Rectal smooth muscle tissue (tissue), 1 donor: ENCODE results near the gene NEK4.

Experiments
- H3K27ac ChIP-seq: one replicate; pipeline ENCODE4 v1.7.0; 2013; ENCODE audit warnings: low read depth, low read length, inconsistent platforms
- H3K27me3 ChIP-seq: one replicate; pipeline ENCODE4 v1.7.0; 2013; ENCODE audit warnings: low read length; ENCODE audit not compliant: control insufficient read depth, insufficient read depth
- H3K36me3 ChIP-seq: one replicate; pipeline ENCODE4 v1.7.0; 2013; ENCODE audit warnings: low read length; ENCODE audit not compliant: control insufficient read depth, insufficient read depth
- H3K4me1 ChIP-seq: one replicate; pipeline ENCODE4 v1.7.0; 2013; ENCODE audit warnings: low read length; ENCODE audit not compliant: control insufficient read depth, insufficient read depth
- H3K4me3 ChIP-seq: one replicate; pipeline ENCODE4 v1.7.0; 2013; ENCODE audit warnings: low read length
- H3K9ac ChIP-seq: one replicate; pipeline ENCODE4 v1.7.0; 2013; ENCODE audit warnings: low read length

NEK4 gene

DNA sequence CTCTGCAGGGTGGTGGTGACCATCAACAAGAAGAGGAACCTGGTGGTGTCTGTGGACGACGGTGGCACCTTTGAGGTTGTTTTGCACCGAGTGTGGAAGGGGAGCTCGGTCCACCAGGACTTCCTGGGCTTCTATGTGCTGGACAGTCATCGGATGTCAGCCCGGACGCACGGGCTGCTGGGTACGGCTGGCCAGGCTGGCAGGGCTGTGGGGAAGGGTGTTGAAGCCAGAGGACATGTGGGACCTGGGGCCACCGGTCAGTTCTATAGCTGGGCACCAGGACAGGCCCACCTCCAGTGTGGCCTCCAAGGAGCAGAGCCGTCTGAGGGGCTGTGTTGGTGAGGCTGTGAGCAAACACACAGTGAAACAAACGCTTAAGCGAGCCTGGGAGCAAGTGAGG is 20.0 kb upstream of the NEK4 start:
- Histone ChIP-seq H3K4me1 (no peaks in the 10 kb centered on the region), H3K9ac (no peak overlapping the region), H3K27ac (no peak overlapping the region)

DNA sequence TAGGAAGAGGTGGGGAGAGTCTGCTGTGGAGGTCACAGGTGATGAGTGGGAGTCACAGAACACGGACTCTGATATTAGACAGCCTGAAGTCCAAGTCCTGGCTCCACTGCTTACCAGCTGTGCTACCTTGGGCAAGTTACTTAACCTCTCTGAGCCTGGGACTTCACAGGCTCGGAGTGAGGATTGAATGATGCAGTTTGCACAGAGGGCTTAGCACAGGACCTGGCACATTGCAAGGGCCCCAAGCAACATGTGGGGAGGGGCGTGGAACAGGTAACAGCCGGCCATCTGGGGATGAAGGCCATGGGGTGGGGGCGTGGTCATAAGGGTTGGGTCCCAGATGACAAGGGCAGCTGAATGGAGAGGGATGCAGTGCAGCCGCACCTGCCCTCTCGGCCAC is 19.6 kb upstream of the NEK4 start:
- no peaks in the 10 kb centered on the region for H3K27me3 ChIP-seq
- no peaks in the 10 kb centered on the region for H3K36me3 ChIP-seq
- H3K27ac ChIP-seq, result no peak overlapping the region
- H3K9ac ChIP-seq, result no peak overlapping the region
- H3K4me1 ChIP-seq, result no peaks in the 10 kb centered on the region
- H3K4me3 ChIP-seq, result no peak overlapping the region

More for the DNA sequence above, 20.0 kb upstream of the NEK4 start:
- Histone ChIP-seq H3K27me3 (no peaks in the 10 kb centered on the region), H3K4me3 (no peak overlapping the region), H3K36me3 (no peaks in the 10 kb centered on the region)

DNA sequence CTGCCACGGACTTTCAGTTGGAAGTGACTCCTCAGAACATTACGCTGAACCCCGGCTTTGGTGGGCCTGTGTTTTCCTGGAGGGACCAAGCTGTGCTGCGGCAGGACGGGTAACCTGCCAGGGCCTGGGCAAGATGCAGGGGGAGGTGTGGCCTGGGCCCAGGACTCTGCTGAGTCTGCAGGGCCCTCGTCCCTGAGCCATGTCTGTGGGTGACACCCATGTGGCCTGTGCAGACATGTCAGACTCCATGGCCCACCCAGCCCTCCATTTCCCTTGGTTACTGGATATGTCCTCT is 19.0 kb upstream of the NEK4 start:
- Histone ChIP-seq H3K27ac (no peak overlapping the region), H3K4me3 (no peak overlapping the region), H3K36me3 (no peaks in the 10 kb centered on the region), H3K9ac (no peak overlapping the region), H3K27me3 (no peaks in the 10 kb centered on the region), H3K4me1 (no peaks in the 10 kb centered on the region)

DNA sequence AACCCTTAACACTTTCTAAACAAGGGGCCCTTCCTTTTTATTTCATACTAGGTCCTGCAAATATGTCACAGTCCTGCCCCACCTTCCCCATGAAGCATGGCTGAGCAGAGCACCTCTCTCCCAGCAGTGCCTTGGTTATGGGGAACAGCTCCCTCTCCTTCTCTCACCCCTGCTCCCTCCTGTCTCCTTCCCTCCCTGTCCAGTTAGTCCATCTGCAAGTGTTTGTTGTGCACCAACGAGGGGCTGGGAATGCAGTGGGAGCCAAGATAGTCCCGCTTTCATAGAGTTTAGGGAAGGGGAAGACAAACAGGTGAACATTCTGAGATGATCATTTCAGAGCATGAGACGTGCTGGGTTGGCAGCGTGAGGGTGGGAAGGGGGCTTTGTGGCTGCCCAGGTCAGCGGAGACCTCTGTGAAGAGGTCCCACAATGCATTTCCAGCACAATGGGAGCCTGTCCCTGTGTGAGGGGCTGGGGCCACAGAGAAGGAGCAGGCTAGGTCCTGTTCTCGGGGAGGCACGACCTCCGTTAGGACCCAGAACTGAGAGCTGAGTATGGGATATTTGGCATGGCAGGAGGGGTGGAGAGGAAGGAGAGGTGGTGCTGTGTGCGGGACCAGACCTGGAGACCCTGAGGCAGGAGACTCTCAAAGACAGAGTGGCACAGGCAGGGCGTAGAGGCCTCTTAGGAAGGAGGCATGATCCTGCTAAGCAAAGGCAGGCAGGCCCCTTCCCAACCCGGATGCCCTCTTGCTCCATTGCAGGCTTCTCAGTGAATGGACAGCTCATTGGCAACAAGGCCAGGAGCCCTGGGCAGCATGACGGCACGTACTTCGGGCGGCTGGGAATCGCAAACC is 18.4 kb upstream of the NEK4 start:
- no peaks in the 10 kb centered on the region for H3K4me1 ChIP-seq
- H3K27ac ChIP-seq, result no peak overlapping the region
- H3K27me3 ChIP-seq, result no peaks in the 10 kb centered on the region
- H3K36me3 ChIP-seq, result no peaks in the 10 kb centered on the region
- H3K4me3 ChIP-seq, result no peak overlapping the region
- H3K9ac ChIP-seq, result no peak overlapping the region

DNA sequence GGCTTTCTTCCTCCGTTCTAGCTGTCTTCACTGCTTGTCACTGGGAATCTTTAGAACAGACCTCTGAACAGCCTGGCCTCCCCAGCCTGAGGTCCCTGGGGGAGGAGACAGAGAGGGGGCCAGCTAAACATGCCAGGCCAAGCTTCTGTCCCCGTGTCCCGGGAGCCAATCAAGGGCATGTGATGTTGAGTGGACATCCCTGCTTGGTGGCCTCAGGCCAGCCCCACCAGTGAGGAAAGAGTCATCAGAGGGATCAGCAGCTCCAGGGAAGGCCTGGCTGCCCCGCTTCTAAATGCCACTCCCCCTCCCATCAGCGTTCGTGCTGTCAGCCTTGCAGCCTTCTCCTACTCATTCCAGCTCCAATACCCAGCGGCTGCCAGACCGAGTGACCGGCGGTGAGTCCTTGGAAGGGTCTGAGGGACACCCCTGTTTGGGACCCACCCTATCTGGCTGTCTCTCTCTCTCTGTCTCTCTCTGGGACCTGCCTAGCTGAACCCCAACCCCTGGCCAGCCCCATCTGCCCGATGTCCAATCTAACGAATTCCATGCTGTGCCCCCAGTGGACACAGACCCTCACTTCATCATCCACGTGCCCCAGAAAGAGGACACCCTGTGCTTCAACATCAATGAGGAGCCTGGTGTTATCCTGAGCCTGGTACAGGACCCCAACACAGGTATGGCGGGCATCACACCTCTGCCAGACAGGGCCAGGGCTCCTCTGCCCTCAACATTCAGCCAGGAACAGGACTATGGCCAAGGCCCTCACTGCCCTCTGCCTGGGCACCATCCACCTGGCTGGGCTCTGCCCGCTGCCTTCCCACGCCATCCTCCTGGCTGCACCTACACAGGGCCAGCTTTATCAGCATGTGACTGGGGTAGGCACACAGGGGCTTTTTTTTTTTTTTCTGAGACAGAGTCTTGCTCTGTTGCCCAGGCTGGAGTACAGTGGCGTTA is 17.2 kb upstream of the NEK4 start:
- no peak overlapping the region for H3K4me3 ChIP-seq
- H3K27ac ChIP-seq, result no peak overlapping the region
- H3K27me3 ChIP-seq, result no peaks in the 10 kb centered on the region
- H3K36me3 ChIP-seq, result no peaks in the 10 kb centered on the region
- H3K4me1 ChIP-seq, result no peaks in the 10 kb centered on the region
- no peak overlapping the region for H3K9ac ChIP-seq

DNA sequence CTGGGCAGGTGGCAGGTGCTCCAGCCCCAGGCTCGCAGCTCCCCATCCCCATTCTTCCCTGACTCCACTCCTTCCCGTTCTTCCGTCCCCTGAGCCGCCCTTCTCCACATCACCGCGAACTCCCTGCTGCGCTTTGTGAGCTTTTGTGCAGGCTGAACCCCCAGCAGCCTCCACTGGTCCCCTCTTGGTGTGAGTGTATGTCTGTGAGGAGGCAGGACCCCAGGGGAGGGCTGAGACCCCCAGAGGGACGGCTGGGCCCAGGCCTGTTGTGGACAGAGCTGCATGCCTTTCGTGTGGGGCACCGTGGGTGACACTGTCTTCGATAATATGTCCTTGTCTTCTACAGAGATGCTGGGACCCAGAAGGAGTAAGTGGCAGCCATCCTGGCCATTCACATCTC is 16.5 kb upstream of the NEK4 start:
- H3K4me1 ChIP-seq, result no peaks in the 10 kb centered on the region
- no peak overlapping the region for H3K9ac ChIP-seq
- no peak overlapping the region for H3K4me3 ChIP-seq
- H3K27ac ChIP-seq, result no peak overlapping the region
- no peaks in the 10 kb centered on the region for H3K27me3 ChIP-seq
- no peaks in the 10 kb centered on the region for H3K36me3 ChIP-seq

DNA sequence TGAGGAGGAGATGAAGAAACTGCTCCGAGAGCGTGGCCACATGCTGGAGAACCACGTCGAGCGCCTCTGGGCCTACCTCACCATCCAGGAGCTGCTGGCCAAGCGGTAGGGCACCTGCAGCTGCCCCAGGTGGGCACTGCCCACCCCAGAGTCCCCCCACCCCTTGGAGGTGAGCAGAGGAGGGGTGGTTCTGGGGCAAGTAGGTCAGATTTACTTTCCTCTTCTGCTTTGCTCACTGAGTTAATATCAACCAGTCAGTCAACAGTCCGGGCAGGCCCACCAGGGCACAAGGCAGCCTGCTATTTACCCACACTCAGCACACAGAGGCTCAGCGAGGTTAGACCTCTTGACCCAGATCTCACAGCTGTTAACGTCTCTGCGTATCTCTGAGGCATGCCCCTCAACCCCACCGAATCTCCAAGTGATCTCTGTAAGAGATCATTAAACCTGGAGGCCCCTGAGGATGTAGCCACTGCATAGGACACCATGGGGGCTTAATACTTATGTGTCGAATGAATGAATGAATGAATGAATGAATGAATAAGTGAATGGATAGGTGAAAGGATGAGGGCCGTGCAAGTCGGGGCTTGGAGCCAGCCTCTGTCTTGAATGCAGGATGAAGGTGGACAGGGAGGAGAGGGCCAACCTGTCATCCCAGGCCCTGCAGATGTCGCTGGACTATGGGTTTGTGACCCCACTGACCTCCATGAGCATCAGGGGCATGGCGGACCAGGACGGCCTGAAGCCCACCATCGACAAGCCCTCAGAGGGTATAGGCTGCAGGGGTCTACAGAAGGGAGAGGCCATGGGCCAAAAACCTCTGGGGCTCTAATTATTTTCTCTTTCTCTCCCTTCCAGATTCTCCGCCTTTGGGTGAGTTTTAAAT is 15.8 kb upstream of the NEK4 start:
- Histone ChIP-seq H3K4me1 (no peaks in the 10 kb centered on the region), H3K36me3 (no peaks in the 10 kb centered on the region)

DNA sequence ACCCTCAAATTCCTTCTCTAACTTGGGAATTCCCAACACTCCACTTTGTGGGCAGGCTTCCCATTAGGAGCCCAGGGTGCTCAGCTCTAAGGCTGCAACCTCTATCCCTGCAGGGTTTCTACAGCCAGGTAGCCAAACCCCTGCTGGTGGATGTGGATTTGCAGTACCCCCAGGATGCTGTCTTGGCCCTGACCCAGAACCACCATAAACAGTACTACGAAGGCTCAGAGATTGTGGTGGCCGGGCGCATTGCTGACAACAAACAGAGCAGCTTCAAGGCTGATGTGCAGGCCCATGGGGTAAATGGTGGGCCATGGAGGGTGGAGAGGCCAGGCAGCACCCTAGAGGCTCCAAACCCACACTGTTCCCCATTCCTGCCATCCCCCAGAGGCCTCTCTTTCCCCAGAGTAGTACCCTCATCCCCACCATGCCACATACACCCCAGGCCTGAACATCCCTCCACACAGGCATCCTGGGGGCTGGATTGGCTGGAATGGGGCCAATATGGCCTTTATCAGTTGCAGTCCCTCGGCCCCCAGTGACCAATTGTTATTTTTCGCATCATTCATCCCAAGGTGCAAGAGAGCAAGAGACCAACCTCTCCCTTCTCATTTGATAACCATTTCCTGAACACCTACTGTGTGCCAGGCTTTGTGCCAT is 14.3 kb upstream of the NEK4 start:
- Histone ChIP-seq H3K4me1 (no peaks in the 10 kb centered on the region), H3K36me3 (no peaks in the 10 kb centered on the region), H3K4me3 (no peak overlapping the region), H3K27me3 (no peaks in the 10 kb centered on the region), H3K27ac (no peak overlapping the region), H3K9ac (no peak overlapping the region)

More for the DNA sequence above, 15.8 kb upstream of the NEK4 start:
- Histone ChIP-seq H3K9ac (no peak overlapping the region), H3K27ac (no peak overlapping the region), H3K27me3 (no peaks in the 10 kb centered on the region), H3K4me3 (no peak overlapping the region)

DNA sequence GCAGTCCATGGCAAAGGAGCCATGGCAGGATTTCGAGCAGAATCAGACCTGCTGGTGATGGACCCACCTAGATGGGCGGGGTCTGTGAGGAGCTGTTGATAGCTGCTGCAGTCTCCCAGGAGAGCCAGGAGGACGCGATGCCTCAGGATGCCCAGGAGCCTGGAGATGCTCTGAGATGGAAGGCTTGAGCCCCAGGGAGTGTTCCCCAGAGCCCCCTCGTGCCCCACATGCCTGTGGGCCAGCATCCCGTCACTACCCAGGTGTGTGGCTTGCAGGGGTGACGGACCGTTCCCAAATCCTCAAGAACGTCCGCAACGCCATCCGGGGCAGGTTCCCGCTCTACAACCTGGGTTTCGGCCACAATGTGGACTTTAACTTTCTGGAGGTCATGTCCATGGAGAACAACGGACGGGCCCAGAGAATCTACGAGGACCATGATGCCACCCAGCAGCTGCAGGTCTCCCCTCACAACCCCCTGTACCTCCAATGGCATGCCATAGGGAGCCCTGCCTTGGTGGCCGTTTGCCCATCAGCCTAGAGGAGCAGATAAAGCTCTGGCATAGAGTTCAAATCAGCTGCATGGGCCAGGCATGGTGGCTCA is 13.4 kb upstream of the NEK4 start:
- Histone ChIP-seq H3K27me3 (peaks cover 3% of the 10 kb centered on the region), H3K27ac (no peak overlapping the region), H3K4me1 (no peaks in the 10 kb centered on the region), H3K4me3 (no peak overlapping the region), H3K9ac (no peak overlapping the region), H3K36me3 (no peaks in the 10 kb centered on the region)

DNA sequence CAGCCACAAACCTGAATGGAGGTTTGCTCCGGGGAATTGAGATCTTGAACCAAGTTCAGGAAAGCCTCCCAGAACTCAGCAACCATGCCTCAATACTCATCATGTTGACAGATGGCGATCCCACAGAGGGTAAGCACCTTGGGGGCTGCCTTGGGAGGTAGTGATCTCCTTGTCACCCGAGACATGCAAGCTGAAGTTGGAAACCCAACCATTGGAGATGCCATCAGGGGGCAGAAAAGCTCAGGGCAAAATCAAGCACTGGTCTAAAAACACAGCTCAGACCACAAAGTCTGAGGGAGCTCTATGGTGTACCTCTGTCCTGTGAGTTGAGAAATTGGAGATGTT is 12.4 kb upstream of the NEK4 start:
- no peaks in the 10 kb centered on the region for H3K36me3 ChIP-seq
- no peaks in the 10 kb centered on the region for H3K4me1 ChIP-seq
- no peak overlapping the region for H3K27ac ChIP-seq
- H3K9ac ChIP-seq, result no peak overlapping the region
- no peak overlapping the region for H3K4me3 ChIP-seq
- H3K27me3 ChIP-seq, result peaks cover 3% of the 10 kb centered on the region

DNA sequence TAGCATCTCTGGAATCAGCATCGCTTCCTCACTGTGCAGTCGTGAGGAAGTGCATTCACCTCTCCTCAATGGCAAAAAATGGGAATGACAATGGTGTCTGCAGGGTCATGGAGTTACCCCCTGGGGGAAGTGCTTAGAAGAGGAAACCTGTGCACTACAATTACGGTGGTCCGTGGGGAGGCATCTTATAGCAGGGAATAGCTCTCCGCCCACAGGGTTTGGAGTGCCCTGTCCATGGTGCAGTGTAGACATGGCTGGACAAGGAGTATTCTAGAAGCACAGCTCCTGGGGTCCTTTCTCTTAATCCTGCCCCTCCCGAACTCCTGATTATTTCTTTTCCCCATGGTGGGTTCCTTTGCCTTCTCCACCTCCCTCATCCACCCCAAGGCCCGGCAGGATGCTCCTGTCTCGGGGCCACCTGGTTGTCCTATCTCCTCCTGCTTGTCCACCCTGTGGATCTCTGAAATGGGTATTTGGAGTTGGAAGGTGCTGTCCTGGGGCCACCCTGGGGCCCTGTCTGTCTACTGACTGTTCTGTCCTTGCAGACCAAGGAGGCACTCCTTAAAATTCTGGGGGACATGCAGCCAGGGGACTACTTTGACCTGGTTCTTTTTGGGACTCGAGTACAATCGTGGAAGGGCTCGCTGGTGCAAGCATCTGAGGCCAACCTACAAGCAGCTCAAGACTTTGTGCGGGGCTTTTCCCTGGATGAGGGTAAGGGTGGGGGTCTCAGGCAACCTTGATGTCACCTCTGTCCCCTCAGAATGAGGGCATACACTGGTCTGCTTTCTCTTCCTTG is 11.9 kb upstream of the NEK4 start:
- H3K4me3 ChIP-seq, result no peak overlapping the region
- no peaks in the 10 kb centered on the region for H3K36me3 ChIP-seq
- no peaks in the 10 kb centered on the region for H3K4me1 ChIP-seq
- no peak overlapping the region for H3K9ac ChIP-seq
- H3K27ac ChIP-seq, result no peak overlapping the region
- peaks cover 3% of the 10 kb centered on the region for H3K27me3 ChIP-seq
